HL-60/S4 (cell line): Measurements from ENCODE around the gene INS.
"Not testable (repeated sequence)": the region's sequence is repeated elsewhere in the genome, so short reads cannot be mapped to it uniquely, and the experiment has no call there.

Experiments
- in situ Hi-C: fragments of 300-500 bp; cut with MboI; formaldehyde crosslinking; loops from 2 replicates; pipeline ENCODE4 v1.14.3; 2022; ENCODE audit warnings: low sequenced_read_pairs

The INS gene

GRCh38 chr11:2124736-2125484 lies 36.1 kb downstream of the INS start:
- in situ Hi-C loops: not testable (repeated sequence)

- in situ Hi-C loops: no loop called here
These were observed 37.4 kb downstream of the INS start for GRCh38 chr11:2123628-2123960.

- in situ Hi-C loops: no loop called here
These were observed 37.9 kb downstream of the INS start for GRCh38 chr11:2122907-2123627.

DNA sequence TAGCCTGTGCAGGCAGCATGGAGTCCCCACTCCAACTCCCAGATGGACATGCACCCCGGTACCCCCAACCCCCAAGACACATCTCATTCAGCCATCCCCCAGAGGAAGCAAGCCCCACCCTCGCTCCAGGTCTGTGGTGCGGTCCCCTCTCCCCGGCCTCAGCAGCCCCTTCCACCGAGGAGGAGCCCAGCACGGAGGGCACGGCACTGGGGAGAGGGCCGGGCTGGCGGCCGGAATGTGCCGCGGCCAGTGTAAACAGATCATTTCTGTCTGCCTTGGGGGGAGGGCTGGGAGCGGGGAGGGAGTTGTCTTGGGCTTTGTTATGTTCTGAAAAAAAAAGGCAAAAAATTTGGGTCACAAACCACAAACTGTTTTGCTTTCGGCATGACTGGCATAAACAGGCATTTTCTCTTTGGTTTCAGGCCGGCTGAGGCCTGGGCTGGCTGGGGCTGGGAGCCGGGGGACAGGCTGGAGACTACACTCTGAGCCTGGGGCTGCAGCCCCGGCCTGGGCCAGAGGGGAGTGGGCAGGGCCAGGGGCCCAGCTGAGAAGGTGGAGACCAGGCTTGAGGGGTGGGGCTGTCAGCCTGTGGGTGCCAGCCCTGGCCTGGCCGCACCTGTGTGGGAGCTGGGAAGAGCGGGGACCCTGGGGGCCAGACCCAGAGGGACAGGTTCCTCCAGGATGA lies 38.6 kb downstream of the INS start:
- in situ Hi-C loops: no loop called here

DNA sequence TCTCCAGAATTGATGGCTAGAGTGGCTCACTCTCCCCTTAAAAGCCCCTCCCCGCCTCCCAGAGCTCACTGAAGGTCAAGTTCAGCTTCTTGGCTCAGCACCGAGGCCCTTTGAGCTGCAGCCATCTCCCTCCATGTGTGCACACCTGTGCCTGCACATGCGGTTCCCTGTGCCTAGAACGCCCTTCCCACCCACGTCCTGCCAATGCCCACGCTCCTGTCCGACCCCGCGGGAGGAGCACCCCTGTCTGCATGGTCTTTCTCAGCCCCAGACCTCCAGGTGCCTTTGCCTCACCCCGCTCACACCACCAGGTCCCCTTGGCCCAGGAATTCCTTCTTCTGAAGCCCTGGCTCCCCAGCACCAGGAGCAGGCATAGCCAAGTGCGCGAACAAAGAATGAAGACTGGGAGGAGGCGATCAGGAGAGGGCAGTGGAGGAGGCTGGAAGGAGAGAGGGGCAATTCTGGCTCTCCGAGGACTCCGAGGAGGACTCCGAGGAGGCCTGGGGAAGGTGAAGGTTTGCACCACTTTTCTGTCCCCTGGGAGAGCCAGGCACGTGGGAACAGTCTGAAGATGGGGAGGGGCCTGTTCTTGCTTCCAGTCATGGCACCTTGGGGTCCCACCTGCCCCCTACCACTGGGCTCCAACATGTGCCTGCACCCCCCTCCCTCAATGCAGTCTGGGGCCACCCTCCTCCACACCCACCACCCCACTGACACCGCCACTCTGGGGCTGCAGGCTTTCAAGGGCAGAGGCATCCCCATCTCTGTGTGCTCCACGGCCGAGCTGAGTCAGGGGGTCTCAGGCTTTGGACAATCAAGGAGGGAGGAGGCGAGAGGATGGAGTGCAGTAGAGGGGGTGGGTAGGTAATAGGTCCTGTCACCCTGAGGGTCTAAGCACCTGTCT lies 39.5 kb downstream of the INS start:
- in situ Hi-C loops: no loop called here

DNA sequence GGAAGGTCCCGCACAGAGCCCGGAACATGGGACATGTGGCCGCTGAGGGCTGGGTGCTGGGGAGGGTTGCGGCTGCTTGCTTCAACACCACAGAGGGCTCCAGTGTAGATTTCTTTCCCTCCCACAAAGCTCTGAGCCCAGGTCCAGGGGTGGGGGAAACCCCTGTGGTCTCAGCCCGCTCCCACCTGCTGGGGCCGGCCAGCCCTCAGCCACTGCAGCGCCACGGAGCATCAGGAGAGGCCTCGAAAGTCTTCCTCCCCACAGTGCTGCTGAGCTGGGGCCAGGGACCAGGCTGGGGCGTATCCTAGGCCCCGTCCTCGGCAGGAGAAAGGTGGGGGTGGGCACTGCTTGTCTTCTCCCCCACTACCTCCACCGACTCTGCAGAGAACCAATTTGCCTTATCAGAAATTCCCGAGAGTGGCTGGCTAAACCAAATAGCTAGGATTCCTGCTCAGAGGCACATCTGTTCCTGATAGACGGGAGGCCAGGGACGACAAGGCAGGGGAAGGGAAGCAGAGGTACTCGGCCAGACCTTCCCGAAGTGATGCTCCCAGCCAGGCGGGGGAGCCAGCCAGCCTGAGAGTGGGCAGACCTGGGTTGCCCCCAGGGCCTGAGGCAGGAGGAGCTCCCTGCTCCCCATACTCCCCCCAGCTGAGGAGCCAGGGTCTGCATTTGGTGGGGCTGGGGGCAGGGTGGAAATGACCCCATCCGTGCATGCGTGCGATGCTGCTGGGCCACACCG lies 40.5 kb downstream of the INS start:
- in situ Hi-C loops: no loop called here

- in situ Hi-C loops: no loop called here
These were observed 42.3 kb downstream of the INS start for GRCh38 chr11:2118677-2119076.

GRCh38 chr11:2116680-2117079 lies 44.3 kb downstream of the INS start:
- in situ Hi-C loops: no loop called here

- in situ Hi-C loops: no loop called here
These were observed 45.7 kb downstream of the INS start for GRCh38 chr11:2115308-2115707.

DNA sequence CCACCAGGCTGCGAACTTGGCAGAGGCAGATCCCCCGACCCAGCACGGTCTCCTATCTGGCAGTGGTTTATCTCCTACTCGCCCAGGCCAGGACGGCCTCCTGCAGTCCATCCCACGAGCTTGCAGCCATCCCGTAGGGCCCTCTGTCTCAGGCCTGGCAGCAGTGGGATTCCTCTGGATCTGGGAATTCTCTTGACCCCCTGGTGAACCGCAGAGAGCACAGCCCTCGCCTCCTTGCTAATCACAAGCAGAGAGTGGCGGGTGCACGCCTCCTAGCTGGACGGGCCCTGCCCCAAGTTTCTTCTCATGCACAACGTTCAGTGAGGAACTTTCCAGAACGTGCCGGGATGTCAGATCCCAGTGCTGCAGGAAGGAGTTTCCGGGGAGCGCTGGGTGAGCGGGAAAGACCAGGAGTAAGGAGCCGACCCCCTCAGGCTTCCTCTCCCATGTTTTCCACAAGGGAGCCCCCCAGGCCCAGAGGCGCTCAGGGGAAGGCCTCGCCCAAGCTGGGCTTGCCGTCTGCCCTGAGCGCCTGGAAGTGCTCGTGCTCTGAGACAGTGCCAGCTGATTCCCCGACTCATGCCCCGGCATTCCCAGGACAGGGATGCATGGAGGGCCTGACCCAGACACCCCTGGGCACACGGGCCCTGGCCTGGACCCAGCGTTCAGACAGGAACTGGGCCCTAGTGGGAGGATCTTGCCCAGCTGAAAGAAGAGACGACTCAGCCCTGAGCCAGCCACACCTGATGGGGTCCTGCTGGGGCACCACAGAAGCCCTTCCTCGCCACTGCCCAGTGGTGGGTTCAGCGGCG lies 46.4 kb downstream of the INS start:
- in situ Hi-C loops: no loop called here

DNA sequence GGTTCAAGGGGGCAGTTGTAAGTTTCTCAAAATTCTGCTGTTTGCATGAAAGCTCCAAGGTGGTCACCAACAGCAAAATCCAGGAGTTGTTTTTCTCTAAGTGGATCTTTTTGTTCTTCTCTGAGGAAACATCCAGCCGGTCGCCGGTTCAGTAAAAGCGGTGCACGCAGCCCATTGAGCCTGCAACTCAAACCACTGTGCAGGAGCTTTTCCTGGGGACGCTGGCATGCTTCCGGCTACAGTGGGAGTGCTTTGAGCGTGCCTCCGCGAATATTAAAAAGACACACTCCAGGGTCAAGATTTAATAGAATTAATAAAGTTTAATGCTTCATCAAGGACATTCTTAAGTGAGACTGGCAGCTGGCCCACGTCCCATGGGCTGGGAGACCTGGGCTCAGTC lies 47.2 kb downstream of the INS start:
- in situ Hi-C loops: no loop called here

GRCh38 chr11:2110521-2110920 lies 50.5 kb downstream of the INS start:
- in situ Hi-C loops: no loop called here
